Measurements from ENCODE around the gene ACTL7B. TPM values are rescaled to one million over a fixed set of nuclear protein-coding genes. Genes with fewer than 3 reads are reported as not detected.

ACTL7B gene
- total RNA-seq, 2 experiments from 2014 or later: not detected

DNA sequence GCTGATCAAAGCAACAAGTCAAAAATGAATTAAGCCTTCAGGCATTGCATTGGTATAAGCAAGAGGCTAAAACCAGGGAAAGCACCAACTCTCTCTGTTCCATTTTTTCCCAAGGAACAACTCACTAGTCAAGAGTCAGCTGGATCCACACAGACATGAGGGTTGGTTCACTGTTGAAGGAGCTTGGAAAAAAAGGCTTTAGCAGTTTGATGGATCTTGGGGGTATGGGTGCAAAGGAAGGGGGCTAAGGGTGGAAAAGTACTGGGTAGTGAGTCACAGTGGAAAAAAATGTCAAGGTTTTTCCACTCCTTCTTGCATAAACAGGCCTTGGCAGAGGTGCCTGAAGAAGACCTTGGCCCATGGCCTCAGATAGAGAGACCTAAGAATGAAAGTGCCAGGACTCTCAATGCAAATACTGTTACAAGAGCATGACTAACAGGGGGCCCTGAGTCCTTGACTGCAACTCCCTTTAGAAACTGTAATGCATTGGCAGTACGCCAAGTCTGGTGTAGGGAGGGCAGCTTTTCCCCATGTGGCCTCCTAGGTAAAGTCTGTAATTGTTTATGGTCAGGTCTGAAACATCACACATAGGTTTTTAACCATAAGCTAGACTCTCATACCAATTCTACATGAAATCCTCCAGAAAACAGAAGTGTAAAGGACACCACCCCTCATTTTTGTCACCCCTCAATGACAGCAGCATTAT lies 30.0 kb upstream of the ACTL7B start:
- H3K27ac Mint-ChIP-seq: no peak overlapping the region
- ATAC-seq (peak; percentile 57), DNase-seq (peak; percentile 22)
- H3K9me3 Mint-ChIP-seq (ENCODE audit: insufficient read depth): no peaks in the 10 kb centered on the region
- CTCF ChIA-PET: interaction anchor here (0.9 to 1.0 kb wide), 2 partner anchors 8 to 526 kb away, joined by 3 read pairs; no protein-coding TSS in a partner anchor
- H3K4me1 Mint-ChIP-seq (ENCODE audit: low read depth): peaks cover 7% of the 10 kb centered on the region
- no peak overlapping the region for H3K4me3 Mint-ChIP-seq
- POLR2A ChIA-PET: no interaction called here
- peaks cover 32% of the 10 kb centered on the region for H3K36me3 Mint-ChIP-seq (ENCODE audit: low read depth)
- H3K27me3 Mint-ChIP-seq (ENCODE audit: low read depth): no peaks in the 10 kb centered on the region

DNA sequence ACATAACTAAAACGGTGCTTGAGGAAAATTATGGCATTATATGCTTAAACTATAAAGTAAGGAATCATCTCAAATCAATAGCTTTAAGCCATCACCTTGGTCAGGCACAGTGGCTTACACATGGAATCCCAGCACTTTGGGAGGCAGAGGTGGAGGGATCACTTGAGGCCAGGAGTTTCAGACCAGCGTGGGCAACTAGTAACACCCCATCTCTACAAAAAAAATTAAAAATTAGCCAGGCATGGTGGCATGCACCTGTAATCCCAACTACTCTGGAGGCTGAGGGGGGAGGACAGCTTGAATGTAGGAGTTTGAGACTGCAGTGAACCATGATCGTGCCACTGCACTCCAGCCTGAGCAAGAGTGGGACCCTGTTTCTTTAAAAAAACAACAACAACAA lies 28.9 kb upstream of the ACTL7B start:
- Mint-ChIP-seq H3K4me1 (ENCODE audit: low read depth) (peaks cover 7% of the 10 kb centered on the region), H3K9me3 (ENCODE audit: insufficient read depth) (no peaks in the 10 kb centered on the region), H3K36me3 (ENCODE audit: low read depth) (peaks cover 28% of the 10 kb centered on the region), H3K27ac (no peak overlapping the region), H3K27me3 (ENCODE audit: low read depth) (no peaks in the 10 kb centered on the region), H3K4me3 (no peak overlapping the region)
- DNase-seq (no peak), ATAC-seq (no peak)
- CTCF ChIA-PET: interaction anchor here (0.9 kb wide), 1 partner anchor 14 kb away, joined by 4 read pairs; no protein-coding TSS in a partner anchor
- POLR2A ChIA-PET: interaction anchor here (0.6 kb wide), 1 partner anchor 293 kb away, joined by 3 read pairs; no protein-coding TSS in a partner anchor

DNA sequence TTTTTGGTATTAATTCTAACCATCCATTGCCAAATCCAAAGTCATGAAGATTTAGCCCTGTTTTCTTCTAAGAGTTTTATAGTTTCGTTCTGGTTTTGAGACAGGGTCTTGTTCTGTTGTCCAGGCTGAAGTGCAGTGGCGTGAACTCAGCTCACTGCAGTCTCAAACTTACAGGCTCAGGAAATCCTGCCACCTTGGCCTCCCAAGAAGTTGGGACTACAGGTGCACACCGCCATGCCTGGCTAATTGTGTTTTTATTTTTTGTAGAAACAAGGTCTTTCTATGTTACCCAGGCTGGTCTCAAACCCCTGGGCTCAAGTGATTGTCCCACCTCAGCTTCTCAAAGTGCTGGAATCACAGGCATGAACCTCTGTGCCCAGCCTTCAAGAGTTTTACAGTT lies 27.3 kb upstream of the ACTL7B start:
- no peak for DNase-seq
- no peaks in the 10 kb centered on the region for H3K9me3 Mint-ChIP-seq (ENCODE audit: insufficient read depth)
- POLR2A ChIA-PET: interaction anchor here (0.6 kb wide), 1 partner anchor 112 kb away, joined by 4 read pairs; no protein-coding TSS in a partner anchor
- peaks cover 40% of the 10 kb centered on the region for H3K36me3 Mint-ChIP-seq (ENCODE audit: low read depth)
- H3K4me3 Mint-ChIP-seq: no peak overlapping the region
- CTCF ChIA-PET: no interaction called here
- H3K27me3 Mint-ChIP-seq (ENCODE audit: low read depth): no peaks in the 10 kb centered on the region
- ATAC-seq: no peak
- no peak overlapping the region for H3K27ac Mint-ChIP-seq
- H3K4me1 Mint-ChIP-seq (ENCODE audit: low read depth): peaks cover 7% of the 10 kb centered on the region

DNA sequence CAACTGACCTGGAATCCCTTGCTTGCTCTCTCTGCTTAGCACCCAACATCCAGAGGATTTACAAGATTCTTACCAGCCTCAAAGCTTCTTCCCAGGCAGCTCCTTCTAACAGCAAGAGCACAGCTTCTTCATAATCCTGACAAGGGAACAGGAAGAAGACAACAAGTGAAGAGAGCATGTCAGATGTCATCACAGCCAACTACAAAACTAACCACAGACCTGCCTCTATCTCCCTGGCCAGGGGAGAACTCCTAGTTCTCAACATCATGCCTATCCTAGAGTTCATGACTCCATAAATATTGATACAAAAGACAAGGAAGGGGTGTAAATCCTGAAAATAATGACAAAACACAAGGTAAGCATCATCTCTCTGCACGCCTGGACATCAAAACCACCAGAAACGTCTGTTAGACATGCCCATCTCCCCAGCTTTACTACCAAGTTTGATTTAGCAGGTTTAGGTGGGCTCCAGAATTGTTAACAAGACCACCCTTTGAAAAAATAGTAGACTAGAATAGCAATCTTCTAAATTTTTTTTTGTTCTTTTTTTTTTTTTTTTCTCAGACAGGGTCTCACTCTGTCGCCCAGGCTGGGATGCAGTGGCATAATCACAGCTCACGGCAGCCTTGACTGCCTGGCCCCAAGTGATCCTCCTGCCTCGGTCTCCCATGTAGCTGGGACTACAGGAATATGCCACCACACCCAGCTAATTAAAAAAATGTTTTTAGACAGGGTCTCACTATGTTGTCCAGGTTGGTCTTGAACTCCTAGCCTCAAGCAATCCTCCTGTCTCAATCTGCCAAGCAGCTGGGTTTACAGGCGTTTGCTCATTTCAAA lies 26.5 kb upstream of the ACTL7B start:
- DNase-seq (no peak), ATAC-seq (no peak)
- no peaks in the 10 kb centered on the region for H3K27me3 Mint-ChIP-seq (ENCODE audit: low read depth)
- CTCF ChIA-PET: no interaction called here
- H3K4me1 Mint-ChIP-seq (ENCODE audit: low read depth): peaks cover 7% of the 10 kb centered on the region
- H3K27ac Mint-ChIP-seq: no peak overlapping the region
- H3K9me3 Mint-ChIP-seq (ENCODE audit: insufficient read depth): no peaks in the 10 kb centered on the region
- H3K36me3 Mint-ChIP-seq (ENCODE audit: low read depth): peaks cover 43% of the 10 kb centered on the region
- H3K4me3 Mint-ChIP-seq: no peak overlapping the region
- POLR2A ChIA-PET: interaction anchor here (0.6 kb wide), 1 partner anchor 111 kb away, joined by 4 read pairs; no protein-coding TSS in a partner anchor

DNA sequence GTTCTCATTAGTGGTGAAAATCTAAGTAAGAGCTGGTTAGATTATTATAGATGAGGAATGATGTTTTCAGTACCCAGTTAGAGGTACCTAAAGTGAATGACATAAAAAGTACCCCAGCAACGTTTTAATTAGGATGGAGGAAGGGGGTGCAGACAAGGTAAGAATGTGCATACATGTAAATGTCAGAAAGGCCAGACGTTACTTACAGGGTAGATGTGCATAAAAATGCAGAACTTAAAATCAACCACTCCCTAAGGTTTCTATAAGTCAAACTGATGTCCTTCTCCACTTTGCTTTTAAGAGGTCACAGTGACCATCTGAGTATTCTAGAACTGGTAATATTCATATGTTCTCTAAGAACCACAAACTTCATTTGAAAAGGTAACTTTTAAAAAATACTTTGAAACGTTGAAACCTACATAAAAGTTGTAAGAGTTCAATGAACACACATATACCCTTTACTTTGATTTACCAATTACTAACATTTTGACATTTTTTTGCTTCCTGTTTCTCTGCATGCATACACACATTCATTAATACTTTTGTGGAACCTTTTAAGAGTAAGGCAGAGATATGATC lies 25.0 kb upstream of the ACTL7B start:
- no peaks in the 10 kb centered on the region for H3K27me3 Mint-ChIP-seq (ENCODE audit: low read depth)

DNA sequence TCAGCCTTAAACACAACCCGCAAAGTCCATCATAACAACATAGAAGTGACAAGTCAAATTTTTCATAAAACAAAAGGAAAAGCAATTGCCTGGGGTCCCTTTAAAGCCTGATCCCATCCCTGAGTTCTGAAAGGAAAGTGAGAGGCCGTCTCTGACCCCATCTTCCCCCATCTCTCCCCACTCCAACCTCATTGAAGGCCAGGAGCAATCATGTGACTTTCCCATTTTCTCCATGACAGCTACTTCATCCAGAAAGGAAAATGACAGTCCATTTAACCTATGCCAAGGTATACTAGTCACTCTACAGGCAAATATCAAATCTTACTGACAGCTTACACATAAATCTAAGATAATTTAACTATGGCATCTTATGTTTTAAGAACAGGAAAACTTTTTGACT lies 21.7 kb upstream of the ACTL7B start:
- no peak overlapping the region for H3K27ac Mint-ChIP-seq
- DNase-seq (no peak), ATAC-seq (no peak)
- H3K27me3 Mint-ChIP-seq (ENCODE audit: low read depth): no peaks in the 10 kb centered on the region
- no peaks in the 10 kb centered on the region for H3K9me3 Mint-ChIP-seq (ENCODE audit: insufficient read depth)
- POLR2A ChIA-PET: no interaction called here
- no peak overlapping the region for H3K4me3 Mint-ChIP-seq
- H3K36me3 Mint-ChIP-seq (ENCODE audit: low read depth): peaks cover 47% of the 10 kb centered on the region
- CTCF ChIA-PET: no interaction called here
- H3K4me1 Mint-ChIP-seq (ENCODE audit: low read depth): peaks cover 2% of the 10 kb centered on the region

More for the DNA sequence above, 25.0 kb upstream of the ACTL7B start:
- Mint-ChIP-seq H3K4me1 (ENCODE audit: low read depth) (peaks cover 2% of the 10 kb centered on the region), H3K4me3 (no peak overlapping the region), H3K36me3 (ENCODE audit: low read depth) (peaks cover 38% of the 10 kb centered on the region), H3K27ac (no peak overlapping the region), H3K9me3 (ENCODE audit: insufficient read depth) (no peaks in the 10 kb centered on the region)
- ATAC-seq (no peak), DNase-seq (no peak)
- ChIA-PET CTCF (interaction anchor here (0.8 kb wide), 1 partner anchor 12 kb away, joined by 3 read pairs; no protein-coding TSS in a partner anchor), POLR2A (no interaction called here)

DNA sequence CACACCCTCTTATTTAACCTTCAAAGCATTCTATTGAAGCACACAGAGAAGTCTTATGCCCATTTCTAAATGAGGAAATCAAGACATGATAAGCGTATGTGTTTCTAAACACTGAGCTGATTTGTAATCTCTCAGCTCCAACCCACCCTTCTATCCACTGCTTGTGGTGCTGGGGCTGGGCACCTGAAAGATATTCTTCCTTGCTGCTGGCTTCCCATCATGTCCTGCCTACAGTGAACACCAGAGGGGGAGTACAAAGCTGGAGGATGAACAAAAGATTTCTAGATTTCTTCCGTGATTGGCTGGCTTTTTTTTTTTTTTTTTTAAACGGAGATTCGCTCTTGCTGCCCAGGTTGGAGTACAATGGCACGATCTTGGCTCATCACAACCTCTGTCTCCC lies 20.6 kb upstream of the ACTL7B start:
- no peaks in the 10 kb centered on the region for H3K27me3 Mint-ChIP-seq (ENCODE audit: low read depth)
- H3K9me3 Mint-ChIP-seq (ENCODE audit: insufficient read depth): no peaks in the 10 kb centered on the region
- ATAC-seq: no peak
- H3K4me3 Mint-ChIP-seq: no peak overlapping the region
- H3K36me3 Mint-ChIP-seq (ENCODE audit: low read depth): peaks cover 52% of the 10 kb centered on the region
- H3K4me1 Mint-ChIP-seq (ENCODE audit: low read depth): no peaks in the 10 kb centered on the region
- ChIA-PET POLR2A (no interaction called here), CTCF (no interaction called here)
- DNase-seq: no peak
- H3K27ac Mint-ChIP-seq: no peak overlapping the region

DNA sequence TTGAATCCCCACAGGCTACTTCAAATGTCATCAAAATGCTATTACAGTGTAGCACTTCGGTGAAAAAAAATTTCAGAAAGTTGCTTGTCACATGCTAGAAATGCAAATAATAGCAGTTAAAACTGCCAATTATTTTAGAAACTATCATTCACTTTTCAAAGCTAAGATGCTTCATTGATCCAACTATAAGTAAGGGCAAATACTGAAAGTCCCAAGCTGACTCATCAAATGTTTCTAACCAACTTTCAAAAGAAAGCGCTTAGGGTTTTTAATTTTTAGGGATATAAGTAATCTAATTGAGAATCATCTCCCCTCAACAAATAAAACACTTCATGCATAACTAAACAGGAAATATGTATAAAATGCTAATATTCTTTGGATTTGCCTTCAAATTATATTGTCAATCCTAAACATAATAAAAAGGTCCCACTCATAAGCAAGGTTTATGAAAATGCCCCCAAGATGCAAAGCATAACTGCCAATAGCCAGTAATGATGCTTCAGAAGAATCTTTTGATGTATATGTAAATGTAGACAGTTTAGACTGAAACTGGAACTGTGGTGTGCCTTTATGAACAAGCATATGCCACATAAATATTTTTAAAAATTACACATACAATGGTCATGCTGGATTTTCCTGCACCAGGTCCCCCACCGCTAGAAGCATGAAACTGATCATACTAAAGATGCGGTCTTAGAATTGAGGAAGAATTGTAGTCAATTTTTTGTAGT lies 18.4 kb upstream of the ACTL7B start:
- CTCF ChIA-PET: interaction anchor here (1.0 kb wide), 1 partner anchor 21 kb away, joined by 3 read pairs; no protein-coding TSS in a partner anchor

DNA sequence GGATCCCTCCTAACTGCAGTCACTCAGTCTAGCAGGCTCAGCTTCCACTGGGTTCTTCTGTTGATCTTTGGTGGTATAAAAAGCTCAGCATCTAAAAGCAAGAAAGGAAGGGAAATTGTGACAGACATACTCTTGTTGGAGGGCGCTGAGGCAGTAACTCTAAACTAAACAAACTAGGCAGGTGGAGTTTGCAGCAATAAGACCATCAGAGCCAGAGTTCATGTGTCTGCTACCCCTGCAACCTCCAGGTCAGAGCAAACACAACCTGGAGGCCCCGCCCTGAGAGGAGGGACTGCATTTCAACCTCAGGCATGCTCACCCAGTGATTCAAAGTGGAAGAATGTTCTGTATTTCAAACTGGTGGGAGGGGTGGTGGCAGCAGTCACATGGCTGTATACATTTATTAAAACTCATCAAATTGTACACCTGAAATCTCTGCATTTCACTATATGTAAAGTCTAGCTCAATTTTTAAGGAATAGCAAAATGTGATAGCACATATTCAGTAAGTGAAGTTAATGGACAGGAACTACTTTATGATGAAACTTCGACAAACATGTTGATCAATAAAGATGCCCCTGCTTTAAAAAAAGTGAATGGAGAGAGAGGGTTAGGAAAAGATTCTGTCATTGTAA lies 13.4 kb upstream of the ACTL7B start:
- POLR2A ChIA-PET: no interaction called here
- peaks cover 40% of the 10 kb centered on the region for H3K36me3 Mint-ChIP-seq (ENCODE audit: low read depth)
- H3K4me3 Mint-ChIP-seq: no peak overlapping the region
- no peak for ATAC-seq
- CTCF ChIA-PET: interaction anchor here (0.7 kb wide), 1 partner anchor 11 kb away, joined by 3 read pairs; no protein-coding TSS in a partner anchor
- H3K9me3 Mint-ChIP-seq (ENCODE audit: insufficient read depth): no peaks in the 10 kb centered on the region
- no peaks in the 10 kb centered on the region for H3K27me3 Mint-ChIP-seq (ENCODE audit: low read depth)
- H3K4me1 Mint-ChIP-seq (ENCODE audit: low read depth): no peaks in the 10 kb centered on the region
- DNase-seq: no peak
- no peak overlapping the region for H3K27ac Mint-ChIP-seq

More for the DNA sequence above, 18.4 kb upstream of the ACTL7B start:
- H3K9me3 Mint-ChIP-seq (ENCODE audit: insufficient read depth): no peaks in the 10 kb centered on the region
- H3K36me3 Mint-ChIP-seq (ENCODE audit: low read depth): peaks cover 56% of the 10 kb centered on the region
- no peak overlapping the region for H3K27ac Mint-ChIP-seq
- ATAC-seq: no peak
- H3K4me1 Mint-ChIP-seq (ENCODE audit: low read depth): no peaks in the 10 kb centered on the region
- no peak for DNase-seq
- POLR2A ChIA-PET: no interaction called here
- no peak overlapping the region for H3K4me3 Mint-ChIP-seq
- no peaks in the 10 kb centered on the region for H3K27me3 Mint-ChIP-seq (ENCODE audit: low read depth)

DNA sequence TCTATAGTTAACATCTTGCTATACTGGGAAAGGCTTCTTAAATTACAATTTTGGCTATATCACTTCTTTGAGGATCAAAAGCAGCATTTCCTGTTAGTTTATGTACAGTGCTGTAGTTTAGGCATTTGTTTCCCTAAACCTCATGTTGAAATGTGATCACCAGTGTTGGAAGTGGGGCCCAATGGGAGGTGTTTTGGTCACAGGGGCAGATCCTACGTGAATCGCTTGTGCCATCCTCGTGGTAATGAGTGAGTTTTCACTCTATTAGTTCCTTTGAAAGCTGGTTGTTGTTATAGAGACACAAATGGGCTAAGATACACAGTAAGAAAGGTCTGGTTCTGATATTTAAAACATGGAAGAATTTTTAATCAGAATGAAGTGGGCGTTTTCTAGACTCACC lies 12.0 kb upstream of the ACTL7B start:
- H3K36me3 Mint-ChIP-seq (ENCODE audit: low read depth): peaks cover 34% of the 10 kb centered on the region
- DNase-seq: no peak
- no peaks in the 10 kb centered on the region for H3K4me1 Mint-ChIP-seq (ENCODE audit: low read depth)
- POLR2A ChIA-PET: no interaction called here
- H3K9me3 Mint-ChIP-seq (ENCODE audit: insufficient read depth): no peaks in the 10 kb centered on the region
- H3K27me3 Mint-ChIP-seq (ENCODE audit: low read depth): no peaks in the 10 kb centered on the region
- H3K4me3 Mint-ChIP-seq: no peak overlapping the region
- CTCF ChIA-PET: no interaction called here
- no peak for ATAC-seq
- H3K27ac Mint-ChIP-seq: no peak overlapping the region

DNA sequence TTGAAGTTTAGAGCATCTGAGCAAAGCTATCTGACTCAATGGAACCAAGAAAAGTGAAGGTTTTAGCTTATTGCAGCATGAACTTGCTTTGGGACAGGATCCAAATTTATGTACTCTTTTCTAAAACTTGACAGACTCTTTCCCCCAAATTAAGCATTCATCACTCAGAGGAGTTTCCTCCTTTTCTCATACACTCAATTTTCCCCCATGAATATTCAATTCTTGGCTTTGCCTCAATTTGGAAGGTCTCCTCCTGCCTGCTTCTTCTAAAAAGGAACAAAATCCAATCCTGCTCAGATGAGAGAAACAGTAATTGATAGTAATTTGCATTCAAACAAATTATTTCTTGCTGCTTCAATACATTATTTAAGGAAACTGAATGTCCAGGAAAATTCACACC lies 11.3 kb upstream of the ACTL7B start:
- no peaks in the 10 kb centered on the region for H3K4me1 Mint-ChIP-seq (ENCODE audit: low read depth)
- no peaks in the 10 kb centered on the region for H3K9me3 Mint-ChIP-seq (ENCODE audit: insufficient read depth)
- H3K27ac Mint-ChIP-seq: no peak overlapping the region
- H3K27me3 Mint-ChIP-seq (ENCODE audit: low read depth): no peaks in the 10 kb centered on the region
- ATAC-seq (no peak), DNase-seq (no peak)
- CTCF ChIA-PET: no interaction called here
- H3K36me3 Mint-ChIP-seq (ENCODE audit: low read depth): peaks cover 32% of the 10 kb centered on the region
- POLR2A ChIA-PET: no interaction called here
- no peak overlapping the region for H3K4me3 Mint-ChIP-seq

All from activated CD8-positive, alpha-beta T cell treated with anti-CD3 and anti-CD28 coated beads, Interleukin-2, amount 10 ng/mL, durations not matched to agents 7 days and 5 days (primary cell).